SK-N-SH (cell line): Measurements from ENCODE around the gene CNTD1. TPM values are rescaled to one million over a fixed set of nuclear protein-coding genes. Genes with fewer than 3 reads are reported as not detected.

Experiments used
- CTCF ChIA-PET: fragments of 300-600, 350-600 bp; formaldehyde crosslinking; extraction: SDS; loops from one replicate; lab custom pipeline; 2021; lab: Yijun Ruan, JAX
- POLR2A ChIA-PET: fragments of 350-600 bp; sonication (Branson Sonifier 250); formaldehyde crosslinking; extraction: SDS; loops from one replicate; lab custom pipeline; 2020; ENCODE audit warnings: antibody characterized with exemption, inconsistent platforms; lab: Yijun Ruan, JAX
- DNase-seq: peaks from one replicate; pipeline ENCODE4 v3.0.0; 2012
- H2AFZ ChIP-seq: fragments of 200-600 bp; sonication (generic); 2 replicates; pipeline ENCODE4 v1.8.1; 2016; ENCODE audit warnings: antibody characterized with exemption, mild to moderate bottlenecking, low read depth
- H3F3A ChIP-seq: fragments of 200-600 bp; sonication (generic); replicated peaks from 2 replicates; pipeline ENCODE3; 2016; ENCODE audit warnings: antibody characterized with exemption, mild to moderate bottlenecking; ENCODE audit not compliant: insufficient read depth
- H3K27ac ChIP-seq, 2 experiments: fragments of 200-500 bp in 1 of 2; fragments of 200-600 bp in 1 of 2; sonication (Bioruptor generic) in 1 of 2; sonication (generic), shearing (Covaris generic) in 1 of 2; 2 replicates each; pipeline versions ENCODE4 v1.5.1 to v1.6.1; 2014 to 2016; ENCODE audit warnings: low read depth in 2 of 2, inconsistent platforms in 1 of 2, low read length in 1 of 2, mild to moderate bottlenecking in 1 of 2, mixed read lengths in 1 of 2
- H3K27me3 ChIP-seq: fragments of 200-600 bp; sonication (generic), shearing (Covaris generic); 2 replicates; pipeline ENCODE4 v1.6.1; 2016; ENCODE audit warnings: mixed run types; ENCODE audit not compliant: insufficient read depth
- H3K36me3 ChIP-seq, 2 experiments: fragments of 200-500 bp in 1 of 2; fragments of 200-600 bp in 1 of 2; sonication (Bioruptor generic) in 1 of 2; sonication (generic) in 1 of 2; replicated peaks in 1 of 2; 2 replicates each; pipeline versions ENCODE3 to v1.5.1; 2014 to 2016; ENCODE audit warnings: low read length in 1 of 2, mild to moderate bottlenecking in 1 of 2; ENCODE audit not compliant: insufficient read depth in 2 of 2, control insufficient read depth in 1 of 2
- H3K4me1 ChIP-seq, 2 experiments: fragments of 200-500 bp in 1 of 2; fragments of 200-600 bp in 1 of 2; sonication (Bioruptor generic) in 1 of 2; sonication (generic), shearing (Covaris generic) in 1 of 2; 2 replicates each; pipeline versions ENCODE4 v1.5.1 to v1.6.1; 2014 to 2016; ENCODE audit warnings: low read depth in 1 of 2, low read length in 1 of 2, mixed run types in 1 of 2; ENCODE audit not compliant: insufficient read depth in 2 of 2, control insufficient read depth in 1 of 2
- H3K4me2 ChIP-seq: fragments of 200-600 bp; sonication (generic), shearing (Covaris generic); 2 replicates; pipeline ENCODE4 v1.6.1; 2017; ENCODE audit warnings: mixed run types
- H3K4me3 ChIP-seq, 2 experiments: fragments of 200-500 bp in 1 of 2; fragments of 200-600 bp in 1 of 2; sonication (Bioruptor generic) in 1 of 2; sonication (generic), shearing (Covaris generic) in 1 of 2; 2 replicates each; pipeline versions ENCODE4 v1.5.1 to v1.8.1; 2014 to 2016; ENCODE audit warnings: low read depth in 2 of 2, inconsistent platforms in 1 of 2, low read length in 1 of 2, mild to moderate bottlenecking in 1 of 2, mixed read lengths in 1 of 2, moderate library complexity in 1 of 2
- H3K79me2 ChIP-seq: fragments of 200-600 bp; sonication (generic); 2 replicates; pipeline ENCODE4 v1.8.1; 2017; ENCODE audit warnings: mild to moderate bottlenecking; ENCODE audit not compliant: insufficient read depth
- H3K9ac ChIP-seq: fragments of 200-600 bp; sonication (generic); 2 replicates; pipeline ENCODE4 v1.6.1; 2017; ENCODE audit warnings: mixed run types
- H3K9me2 ChIP-seq: fragments of 200-600 bp; sonication (generic); 2 replicates; pipeline ENCODE4 v1.6.1; 2017; ENCODE audit warnings: mixed run types
- H3K9me3 ChIP-seq: fragments of 200-600 bp; sonication (generic); 2 replicates; pipeline ENCODE4 v1.6.1; 2017; ENCODE audit warnings: mixed run types, mild to moderate bottlenecking, moderate library complexity
- H4K20me1 ChIP-seq: fragments of 200-600 bp; sonication (generic); 2 replicates; pipeline ENCODE4 v1.6.1; 2017; ENCODE audit warnings: mild to moderate bottlenecking, mixed run types; ENCODE audit not compliant: insufficient read depth
- CHD2 ChIP-seq: fragments of 150-350 bp; IDR thresholded peaks from 2 replicates; pipeline ENCODE4 v1.6.1; 2018; ENCODE audit warnings: low read length; ENCODE audit not compliant: partially characterized antibody
- ELF1 ChIP-seq: IDR thresholded peaks from 2 replicates; pipeline ENCODE4 v1.4.0; 2012
- EP300 ChIP-seq, 2 experiments: IDR thresholded peaks; 2 replicates each; pipeline versions ENCODE4 v1.4.0 to v1.6.1; 2012; ENCODE audit warnings: borderline replicate concordance in 1 of 2, low read depth in 1 of 2, low read length in 1 of 2
- EZH2phosphoT487 ChIP-seq: fragments of 200-600 bp; sonication (generic); IDR thresholded peaks from 2 replicates; pipeline ENCODE4 v1.6.1; 2017; ENCODE audit warnings: low read depth, mixed run types, mild to moderate bottlenecking, antibody characterized with exemption, moderate library complexity, borderline replicate concordance
- FOSL2 ChIP-seq: IDR thresholded peaks from 2 replicates; pipeline ENCODE4 v1.4.0; 2012; ENCODE audit warnings: low read depth, mild to moderate bottlenecking, moderate library complexity, borderline replicate concordance
- FOXJ3 ChIP-seq: sonication (generic); formaldehyde crosslinking; IDR thresholded peaks from 2 replicates; pipeline ENCODE4 v1.5.1; 2020; ENCODE audit warnings: mild to moderate bottlenecking, missing genetic modification reagents
- FOXM1 ChIP-seq: IDR thresholded peaks from 2 replicates; pipeline ENCODE4 v1.4.0; 2012; ENCODE audit warnings: low read depth, mild to moderate bottlenecking
- GATA2 ChIP-seq: sonication (generic); formaldehyde crosslinking; IDR thresholded peaks from 2 replicates; pipeline ENCODE4 v1.5.0; 2020; ENCODE audit warnings: mild to moderate bottlenecking, missing genetic modification reagents
- NFIC ChIP-seq: IDR thresholded peaks from 2 replicates; pipeline ENCODE4 v1.4.0; 2012; ENCODE audit warnings: borderline replicate concordance
- NRF1 ChIP-seq: IDR thresholded peaks from 2 replicates; pipeline ENCODE4 v1.6.1; 2012; ENCODE audit warnings: low read depth, mild to moderate bottlenecking, low read length
- POLR2AphosphoS5 ChIP-seq: IDR thresholded peaks from 2 replicates; pipeline ENCODE4 v1.6.1; 2012; ENCODE audit warnings: low read depth, low read length
- RAD21 ChIP-seq: IDR thresholded peaks from 2 replicates; pipeline ENCODE4 v1.6.1; 2012; ENCODE audit warnings: mild to moderate bottlenecking, low read length
- RCOR1 ChIP-seq: fragments of 150-350 bp; IDR thresholded peaks from 2 replicates; pipeline ENCODE4 v1.6.1; 2017; ENCODE audit warnings: antibody characterized with exemption, low read length
- RXRA ChIP-seq: IDR thresholded peaks from 2 replicates; pipeline ENCODE4 v1.4.0; 2012; ENCODE audit warnings: low read depth, mild to moderate bottlenecking, borderline replicate concordance
- SIN3A ChIP-seq: IDR thresholded peaks from 2 replicates; pipeline ENCODE4 v1.6.1; 2012; ENCODE audit warnings: low read depth, mild to moderate bottlenecking, low read length, moderate library complexity, borderline replicate concordance
- TAF1 ChIP-seq: IDR thresholded peaks from 2 replicates; pipeline ENCODE4 v1.6.1; 2012; ENCODE audit warnings: low read depth, mild to moderate bottlenecking, low read length, moderate library complexity, borderline replicate concordance
- TCF12 ChIP-seq: IDR thresholded peaks from 2 replicates; pipeline ENCODE4 v1.4.0; 2012
- YY1 ChIP-seq: IDR thresholded peaks from 2 replicates; pipeline ENCODE4 v1.4.0; 2012; ENCODE audit warnings: low read depth, mild to moderate bottlenecking
- WGBS: methylation state at CpG from one replicate; pipeline ENCODE4 v1.1.6; 2017; ENCODE audit warnings: low lambda C conversion rate; 5-methylcytosine and 5-hydroxymethylcytosine counted together
- polyA plus RNA-seq, 3 experiments: library from polyadenylated mRNA; depleted of rRNA; stranded (reverse); fragments of >200 nt; gene quantifications; 2 replicates each; pipeline ENCODE4 v1.2.3, GENCODE V29; 2012
- TF ChIP-seq, protein P1 (sequence below): IDR thresholded peaks from 2 replicates; pipeline ENCODE4; 2012
- TF ChIP-seq, protein P2 (sequence below): IDR thresholded peaks from 2 replicates; pipeline ENCODE4 v1.4.0; 2012; ENCODE audit warnings: low read depth
- TF ChIP-seq, protein P3 (sequence below): IDR thresholded peaks from 2 replicates; pipeline ENCODE4 v1.4.0; 2012; ENCODE audit warnings: low read depth, borderline replicate concordance
- TF ChIP-seq, protein P4 (sequence below): fragments of 150-350 bp; IDR thresholded peaks from 2 replicates; pipeline ENCODE4 v1.6.1; 2017; ENCODE audit warnings: antibody characterized with exemption, low read length, low read depth, borderline replicate concordance
- TF ChIP-seq, protein P5 (sequence below): IDR thresholded peaks from 2 replicates; pipeline ENCODE4 v1.4.0; 2012; ENCODE audit warnings: low read depth, borderline replicate concordance

Gene CNTD1
- polyA plus RNA-seq, 1 of the 3 experiments (the other 2 are of a cell fraction): not detected

DNA sequence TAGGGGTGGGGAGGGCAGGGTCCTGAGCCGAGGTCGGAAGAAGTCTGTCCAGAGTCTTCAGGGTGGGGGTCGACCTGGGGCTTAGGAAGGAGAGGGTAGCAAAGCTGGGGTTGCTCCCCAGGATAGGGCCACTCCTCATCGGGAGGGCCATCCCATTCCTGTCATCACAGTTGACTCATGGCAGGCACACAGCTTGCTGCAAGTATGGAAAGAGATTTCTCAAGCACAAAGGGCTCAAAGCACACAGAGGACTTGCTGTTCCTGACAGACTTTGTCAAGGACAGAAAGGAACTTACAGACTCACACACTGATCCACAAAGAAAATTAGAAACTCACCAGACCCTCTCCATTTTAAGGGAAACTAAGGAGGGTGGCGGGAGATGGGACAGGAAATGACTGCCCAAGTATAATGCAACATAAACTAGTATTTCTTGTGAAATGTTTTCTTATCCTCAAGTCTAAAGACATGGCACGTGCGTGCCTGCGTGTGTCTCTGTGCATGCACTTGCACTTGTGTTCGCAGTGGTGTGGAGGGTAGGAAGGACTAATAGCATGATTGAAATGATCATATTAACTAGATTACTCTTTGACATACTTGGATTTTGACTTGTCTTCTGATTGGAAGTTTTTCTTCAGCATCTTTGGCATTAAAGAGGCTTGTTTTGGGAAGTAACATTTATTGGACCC lies 48.1 kb downstream of the CNTD1 start:
- Histone ChIP-seq H3K36me3 (peaks cover 12 to 41% of the 10 kb centered on the region in 2 experiments), H3K79me2 (no peaks in the 10 kb centered on the region), H3K4me2 (no peak overlapping the region), H3K9me2 (no peaks in the 10 kb centered on the region), H3K4me1 (peaks cover 0 to 4% of the 10 kb centered on the region in 2 experiments; a peak in 1 of 4 replicates), H3K27ac (no peak overlapping the region), H3K9me3 (no peaks in the 10 kb centered on the region), H3F3A (peaks cover 7% of the 10 kb centered on the region), H3K9ac (no peak overlapping the region), H4K20me1 (0 out of 2 replicates have a peak, but pooled peaks cover 10% of the 10 kb centered on the region), H2AFZ (no peak overlapping the region), H3K27me3 (no peaks in the 10 kb centered on the region), H3K4me3 (no peak overlapping the region)
- no peak for DNase-seq
- POLR2A ChIA-PET: no interaction called here
- CTCF ChIA-PET: interaction anchor here (1.3 to 1.5 kb wide), 2 partner anchors 82 to 151 kb away, joined by 3 read pairs; partner anchors contain the start of gene RPL27
- 66% methylated on average over 8 of the region's 9 CpGs for WGBS
- TF ChIP-seq RCOR1: no peak
- TF ChIP-seq TAF1: no peak
- no peak for TF ChIP-seq NRF1
- TF ChIP-seq RAD21: no peak
- TF ChIP-seq SIN3A: no peak
- no peak for TF ChIP-seq YY1
- TF ChIP-seq, protein P1, sequence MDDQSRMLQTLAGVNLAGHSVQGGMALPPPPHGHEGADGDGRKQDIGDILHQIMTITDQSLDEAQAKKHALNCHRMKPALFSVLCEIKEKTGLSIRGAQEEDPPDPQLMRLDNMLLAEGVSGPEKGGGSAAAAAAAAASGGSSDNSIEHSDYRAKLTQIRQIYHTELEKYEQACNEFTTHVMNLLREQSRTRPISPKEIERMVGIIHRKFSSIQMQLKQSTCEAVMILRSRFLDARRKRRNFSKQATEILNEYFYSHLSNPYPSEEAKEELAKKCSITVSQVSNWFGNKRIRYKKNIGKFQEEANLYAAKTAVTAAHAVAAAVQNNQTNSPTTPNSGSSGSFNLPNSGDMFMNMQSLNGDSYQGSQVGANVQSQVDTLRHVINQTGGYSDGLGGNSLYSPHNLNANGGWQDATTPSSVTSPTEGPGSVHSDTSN: no peak
- TF ChIP-seq ELF1: no peak
- TF ChIP-seq GATA2 (CRISPR knock-in tag): no peak
- TF ChIP-seq, protein P2, sequence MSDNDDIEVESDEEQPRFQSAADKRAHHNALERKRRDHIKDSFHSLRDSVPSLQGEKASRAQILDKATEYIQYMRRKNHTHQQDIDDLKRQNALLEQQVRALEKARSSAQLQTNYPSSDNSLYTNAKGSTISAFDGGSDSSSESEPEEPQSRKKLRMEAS: no peak
- no peak for TF ChIP-seq TCF12
- TF ChIP-seq FOSL2: no peak
- no peak for TF ChIP-seq EP300 (IDR thresholded peaks at IDR 0.05; ENCODE audit: borderline replicate concordance in 1 of 2, low read depth in 1 of 2, low read length in 1 of 2)

DNA sequence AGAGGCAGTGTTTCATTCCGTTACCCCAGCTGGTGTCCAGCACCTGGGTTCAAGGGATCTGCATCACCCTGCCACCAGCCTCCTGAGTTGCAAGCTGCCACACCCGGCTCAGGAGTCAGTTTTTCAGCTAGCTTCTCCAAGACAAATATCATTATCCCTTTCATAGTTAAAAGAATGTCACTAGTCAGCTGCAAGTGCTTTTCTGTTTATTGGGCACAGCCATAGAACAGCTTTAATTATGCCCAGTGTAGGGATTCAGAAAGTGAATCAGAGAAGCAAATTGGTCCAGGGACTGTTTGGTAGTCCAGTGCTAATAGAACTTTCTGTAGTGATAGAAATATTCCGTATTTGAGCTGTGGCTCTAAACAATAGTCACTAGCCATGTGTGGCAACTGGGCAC lies 49.4 kb downstream of the CNTD1 start:
- ChIA-PET CTCF (interaction anchor here (1.0 to 2.4 kb wide), 2 partner anchors 10 to 24 kb away, joined by 3 to 7 read pairs; partner anchors contain the start of gene BECN1), POLR2A (interaction anchor here (0.6 kb wide), 1 partner anchor 329 kb away, joined by 3 read pairs; no protein-coding TSS in a partner anchor)
- TF ChIP-seq, protein P3, sequence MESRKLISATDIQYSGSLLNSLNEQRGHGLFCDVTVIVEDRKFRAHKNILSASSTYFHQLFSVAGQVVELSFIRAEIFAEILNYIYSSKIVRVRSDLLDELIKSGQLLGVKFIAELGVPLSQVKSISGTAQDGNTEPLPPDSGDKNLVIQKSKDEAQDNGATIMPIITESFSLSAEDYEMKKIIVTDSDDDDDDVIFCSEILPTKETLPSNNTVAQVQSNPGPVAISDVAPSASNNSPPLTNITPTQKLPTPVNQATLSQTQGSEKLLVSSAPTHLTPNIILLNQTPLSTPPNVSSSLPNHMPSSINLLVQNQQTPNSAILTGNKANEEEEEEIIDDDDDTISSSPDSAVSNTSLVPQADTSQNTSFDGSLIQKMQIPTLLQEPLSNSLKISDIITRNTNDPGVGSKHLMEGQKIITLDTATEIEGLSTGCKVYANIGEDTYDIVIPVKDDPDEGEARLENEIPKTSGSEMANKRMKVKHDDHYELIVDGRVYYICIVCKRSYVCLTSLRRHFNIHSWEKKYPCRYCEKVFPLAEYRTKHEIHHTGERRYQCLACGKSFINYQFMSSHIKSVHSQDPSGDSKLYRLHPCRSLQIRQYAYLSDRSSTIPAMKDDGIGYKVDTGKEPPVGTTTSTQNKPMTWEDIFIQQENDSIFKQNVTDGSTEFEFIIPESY: no peak
- TF ChIP-seq RXRA (no peak), EZH2phosphoT487 (no peak), FOXM1 (no peak), GATA2 (CRISPR knock-in tag) (no peak), NFIC (no peak), FOSL2 (no peak), RCOR1 (no peak), FOXJ3 (CRISPR knock-in tag) (no peak), CHD2 (no peak), POLR2AphosphoS5 (no peak)
- TF ChIP-seq, protein P4, sequence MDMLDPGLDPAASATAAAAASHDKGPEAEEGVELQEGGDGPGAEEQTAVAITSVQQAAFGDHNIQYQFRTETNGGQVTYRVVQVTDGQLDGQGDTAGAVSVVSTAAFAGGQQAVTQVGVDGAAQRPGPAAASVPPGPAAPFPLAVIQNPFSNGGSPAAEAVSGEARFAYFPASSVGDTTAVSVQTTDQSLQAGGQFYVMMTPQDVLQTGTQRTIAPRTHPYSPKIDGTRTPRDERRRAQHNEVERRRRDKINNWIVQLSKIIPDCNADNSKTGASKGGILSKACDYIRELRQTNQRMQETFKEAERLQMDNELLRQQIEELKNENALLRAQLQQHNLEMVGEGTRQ: no peak
- TF ChIP-seq, protein P5, sequence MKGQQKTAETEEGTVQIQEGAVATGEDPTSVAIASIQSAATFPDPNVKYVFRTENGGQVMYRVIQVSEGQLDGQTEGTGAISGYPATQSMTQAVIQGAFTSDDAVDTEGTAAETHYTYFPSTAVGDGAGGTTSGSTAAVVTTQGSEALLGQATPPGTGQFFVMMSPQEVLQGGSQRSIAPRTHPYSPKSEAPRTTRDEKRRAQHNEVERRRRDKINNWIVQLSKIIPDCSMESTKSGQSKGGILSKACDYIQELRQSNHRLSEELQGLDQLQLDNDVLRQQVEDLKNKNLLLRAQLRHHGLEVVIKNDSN: no peak
- TF ChIP-seq, protein P2: no peak

More for the DNA sequence above, 49.4 kb downstream of the CNTD1 start:
- no peak overlapping the region for H2AFZ ChIP-seq
- H3K27ac ChIP-seq: no peak overlapping the region
- 74% methylated on average over 3 of the region's 3 CpGs for WGBS
- no peaks in the 10 kb centered on the region for H3K79me2 ChIP-seq
- 0 out of 2 replicates have a peak, but pooled peaks cover 4% of the 10 kb centered on the region for H4K20me1 ChIP-seq
- DNase-seq: no peak
- no peak overlapping the region for H3K9ac ChIP-seq
- H3K4me1 ChIP-seq: peaks cover 0 to 4% of the 10 kb centered on the region in 2 experiments; a peak in 1 of 4 replicates
- H3K9me2 ChIP-seq: no peaks in the 10 kb centered on the region
- peaks cover 11 to 28% of the 10 kb centered on the region in 2 experiments for H3K36me3 ChIP-seq
- no peak overlapping the region for H3K4me3 ChIP-seq
- no peaks in the 10 kb centered on the region for H3F3A ChIP-seq
- H3K4me2 ChIP-seq: no peak overlapping the region
- no peaks in the 10 kb centered on the region for H3K9me3 ChIP-seq
- no peaks in the 10 kb centered on the region for H3K27me3 ChIP-seq
